GM12878 (cell line): Measurements from ENCODE around the gene SPPL3. TPM values are rescaled to one million over a fixed set of nuclear protein-coding genes. Genes with fewer than 3 reads are reported as not detected.
A peak's percentile ranks its signal among the peaks of the same experiment; 100 is the strongest.

Experiments
- ATAC-seq: fragments of 200-7000 bp; cut with Tn5 transposase; 3 replicates; pipeline ENCODE4 v1.9.1; 2020; ENCODE audit warnings: mild to moderate bottlenecking, moderate library complexity
- BruUV-seq: library from RNA; stranded (reverse); fragments of 400-500 nt; replicated peaks from 2 replicates; lab custom pipeline; 2021; lab: Mats Ljungman, UMichigan
- CTCF ChIA-PET: fragments of 300-600 bp; sonication (Branson Sonifier 250); formaldehyde crosslinking; extraction: SDS; loops from one replicate; lab custom pipeline; 2021; ENCODE audit warnings: inconsistent platforms; lab: Yijun Ruan, JAX
- POLR2A ChIA-PET: fragments of 350-600 bp; formaldehyde crosslinking; extraction: SDS; loops from one replicate; lab custom pipeline; 2021; ENCODE audit warnings: inconsistent platforms; lab: Charles Lee
- RAD21 ChIA-PET: fragments of 300-600 bp; sonication (Branson Sonifier 250); formaldehyde crosslinking; loops from one replicate; lab custom pipeline; 2023; ENCODE audit warnings: antibody characterized with exemption; ENCODE audit not compliant: unreplicated experiment; lab: Charles Lee
- SMC1A ChIA-PET: fragments of 300-600 bp; sonication (Branson Sonifier 250); formaldehyde crosslinking; loops from one replicate; lab custom pipeline; 2023; ENCODE audit not compliant: unreplicated experiment, uncharacterized antibody; lab: Charles Lee
- DNase-seq: peaks from one replicate; pipeline ENCODE4 v3.0.0-alpha.2; 2011; ENCODE audit warnings: low read depth, low spot score
- FAIRE-seq: peaks from 3 replicates; lab custom pipeline; 2011; peaks lifted over from hg19 to GRCh38; lab: Jason Lieb, UNC
- H2AFZ ChIP-seq: 2 replicates; pipeline ENCODE4 v1.6.0; 2011; ENCODE audit warnings: low read depth, low read length, control low read depth; ENCODE audit not compliant: control insufficient read depth
- H3K27ac ChIP-seq: 2 replicates; pipeline ENCODE4 v1.5.1; 2011; ENCODE audit warnings: control low read depth; ENCODE audit not compliant: control insufficient read depth, insufficient read depth
- H3K27me3 ChIP-seq, 2 experiments: replicated peaks in 1 of 2; 2 replicates each; pipeline versions ENCODE4 v1.6.0 to v1.6.1; 2011; ENCODE audit warnings: low read length in 1 of 2; ENCODE audit not compliant: control insufficient read depth in 2 of 2, insufficient read depth in 2 of 2
- H3K36me3 ChIP-seq, 2 experiments: 2 replicates each; pipeline ENCODE4 v1.5.1; 2011; ENCODE audit warnings: low read length in 1 of 2; ENCODE audit not compliant: control insufficient read depth in 2 of 2, insufficient read depth in 2 of 2
- H3K4me1 ChIP-seq: 2 replicates; pipeline ENCODE4 v1.6.1; 2011; ENCODE audit warnings: mild to moderate bottlenecking, low read length, moderate library complexity, mixed read lengths; ENCODE audit not compliant: control insufficient read depth, insufficient read depth
- H3K4me2 ChIP-seq: 2 replicates; pipeline ENCODE4 v1.6.0; 2011; ENCODE audit warnings: control low read depth; ENCODE audit not compliant: control insufficient read depth, insufficient read depth
- H3K4me3 ChIP-seq: fragments of 200-600 bp; sonication (generic); 2 replicates; pipeline ENCODE4 v1.5.1; 2016
- H3K79me2 ChIP-seq: 2 replicates; pipeline ENCODE4 v1.6.0; 2011; ENCODE audit warnings: low read length; ENCODE audit not compliant: control insufficient read depth, insufficient read depth
- H3K9ac ChIP-seq: 2 replicates; pipeline ENCODE4 v1.8.0; 2011; ENCODE audit warnings: low read length, control low read depth, mixed read lengths; ENCODE audit not compliant: control insufficient read depth, insufficient read depth
- H3K9me3 ChIP-seq: replicated peaks from 3 replicates; pipeline ENCODE4 v1.5.1; 2011; ENCODE audit warnings: mild to moderate bottlenecking, low read length; ENCODE audit not compliant: control insufficient read depth, insufficient read depth
- H4K20me1 ChIP-seq: 2 replicates; pipeline ENCODE4 v1.6.0; 2011; ENCODE audit not compliant: control insufficient read depth, insufficient read depth
- ATF7 ChIP-seq: fragments of 450-650 bp; IDR thresholded peaks from 2 replicates; pipeline ENCODE4 v1.6.1; 2016; ENCODE audit warnings: low read depth, mild to moderate bottlenecking
- GABPA ChIP-seq: IDR thresholded peaks from 2 replicates; pipeline ENCODE4 v1.6.1; 2014; ENCODE audit warnings: antibody characterized with exemption, low read depth, mild to moderate bottlenecking, inconsistent platforms
- MLLT1 ChIP-seq: fragments of 450-650 bp; IDR thresholded peaks from 2 replicates; pipeline ENCODE4 v1.6.1; 2016; ENCODE audit warnings: mild to moderate bottlenecking
- NBN ChIP-seq: fragments of 450-650 bp; IDR thresholded peaks from 2 replicates; pipeline ENCODE4 v1.6.1; 2016
- RAD51 ChIP-seq: fragments of 450-650 bp; IDR thresholded peaks from 2 replicates; pipeline ENCODE4 v1.6.1; 2016; ENCODE audit warnings: moderate library complexity, mild to moderate bottlenecking, inconsistent platforms
- RUNX3 ChIP-seq: IDR thresholded peaks from 2 replicates; pipeline ENCODE4 v1.6.1; 2012; ENCODE audit warnings: low read length, inconsistent platforms
- WGBS: methylation state at CpG from one replicate; pipeline ENCODE4 v1.1.6; 2016; ENCODE audit warnings: low lambda C conversion rate; ENCODE audit not compliant: insufficient replicate concordance, insufficient coverage; ENCODE audit errors: missing lambda C conversion rate; 5-methylcytosine and 5-hydroxymethylcytosine counted together
- in situ Hi-C: fragments of 300-500 bp; cut with MboI; formaldehyde crosslinking; loops from 9 replicates; pipeline ENCODE4 v1.14.3; 2018; ENCODE audit warnings: mixed read lengths
- intact Hi-C: fragments of 100-400 bp; cut with micrococcal nuclease; formaldehyde crosslinking; loops from one replicate; pipeline ENCODE4 v1.14.2; 2022; ENCODE audit not compliant: unreplicated experiment
- polyA plus RNA-seq, 11 experiments: library from polyadenylated mRNA; depleted of rRNA in 4 of 11; unstranded in 6 of 11; stranded (reverse) in 5 of 11; fragments of >200 nt; fragmentation: Nextera tagmentation in 4 of 11; fragmentation: Illumina TruSeq in 1 of 11; extraction: Ambion mirVana in 4 of 11; extraction: Trizol in 1 of 11; gene quantifications; 1 replicate in 1 of 11; 2 replicates in 10 of 11; pipeline versions ENCODE4 v1.2.1 to v1.2.3, GENCODE V29; 2011 to 2016; ENCODE audit warnings: inconsistent platforms in 2 of 11, missing spikeins in 2 of 11, low read depth in 1 of 11
- total RNA-seq, 4 experiments: library from RNA; depleted of rRNA in 3 of 4; stranded (reverse); fragments of >200 nt in 3 of 4; fragmentation: Illumina TruSeq in 1 of 4; extraction: Trizol in 1 of 4; gene quantifications; 2 replicates each; pipeline versions ENCODE4 v1.2.1 to v1.2.3, GENCODE V29; 2013 to 2021

SPPL3 gene
- total and polyA plus RNA-seq, 10 of the 15 experiments (the other 5 are each of a cell fraction or from before 2014, with no cell fraction given): 4.3 to 45.5 (median 11.7) TPM

DNA sequence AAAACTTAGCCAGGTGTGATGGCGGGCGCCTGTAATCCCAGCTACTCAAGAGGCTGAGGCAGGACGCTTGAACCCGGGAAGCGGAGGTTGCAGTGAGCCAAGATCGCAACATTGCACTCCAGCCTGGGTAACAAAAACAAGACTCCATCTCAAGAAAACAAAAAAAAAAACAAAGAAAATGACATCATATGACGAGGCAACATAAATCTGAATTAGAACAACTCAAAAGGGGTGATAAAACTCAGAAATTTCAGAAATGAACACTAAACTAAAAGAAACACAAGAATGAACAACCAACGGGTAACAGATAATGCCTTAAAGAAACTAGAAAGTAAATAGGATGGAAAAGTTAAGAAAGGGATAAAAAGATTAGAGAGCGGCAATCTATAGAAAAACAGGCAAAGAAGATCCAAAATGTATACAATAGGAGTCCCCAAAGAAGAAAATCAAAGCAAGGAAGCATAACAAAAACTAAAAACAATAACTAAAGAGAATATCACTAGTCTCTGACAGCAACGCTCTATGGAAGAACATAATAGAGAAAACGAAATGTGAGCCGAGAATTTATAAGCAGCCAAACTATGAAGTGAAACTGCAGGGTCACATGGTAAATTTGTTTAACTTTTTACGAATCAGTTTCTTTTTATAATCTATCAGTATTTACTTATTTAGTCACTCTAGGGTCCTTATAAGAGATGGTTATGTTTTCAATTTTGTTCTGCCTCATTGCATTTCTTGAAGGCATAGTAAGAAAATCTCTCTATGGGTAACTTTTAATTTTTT is 45.7 kb downstream of the SPPL3 start:
- FAIRE-seq (no peak), ATAC-seq (peak; percentile 40; the same call in 2 of the 3 replicates), DNase-seq (no peak)
- H3K27ac ChIP-seq: no peak overlapping the region
- peaks cover 51% of the 10 kb centered on the region for H3K79me2 ChIP-seq
- no peak overlapping the region for H3K9ac ChIP-seq
- no peaks in the 10 kb centered on the region for H3K27me3 ChIP-seq
- no TSS peak for BruUV-seq
- H3K36me3 ChIP-seq: no peaks in the 10 kb centered on the region; a peak in 1 of 4 replicates
- ChIA-PET RAD21 (interaction anchor here (0.7 to 2.2 kb wide), 5 partner anchors 10 to 113 kb away, joined by 3 to 8 read pairs (median 4); no protein-coding TSS in a partner anchor), SMC1A (interaction anchor here (1.0 to 2.1 kb wide), 8 partner anchors 10 to 113 kb away, joined by 3 to 28 read pairs (median 7); no protein-coding TSS in a partner anchor), CTCF (interaction anchor here (0.7 to 2.2 kb wide), 9 partner anchors 9 to 114 kb away, joined by 3 to 35 read pairs (median 7); no protein-coding TSS in a partner anchor), POLR2A (no interaction called here)
- in situ Hi-C loops: no loop called here
- H3K9me3 ChIP-seq: peaks cover 3% of the 10 kb centered on the region; the same call in 2 of the 3 replicates
- H4K20me1 ChIP-seq: no peaks in the 10 kb centered on the region
- H3K4me1 ChIP-seq: peaks cover 29% of the 10 kb centered on the region
- H2AFZ ChIP-seq: no peak overlapping the region
- H3K4me3 ChIP-seq: 0 out of 2 replicates have a peak overlapping the region, but pooled peaks have one; percentile 25
- intact Hi-C loops: no loop called here
- peak; percentile 60; the same call in 1 of the 2 replicates for TF ChIP-seq ATF7
- peak; percentile 67; the same call in 1 of the 2 replicates for TF ChIP-seq MLLT1
- no peak for TF ChIP-seq RUNX3
- TF ChIP-seq NBN: 0 out of 2 replicates have a peak, but pooled peaks have one; percentile 47
- no peak for TF ChIP-seq GABPA
- peak; percentile 54; the same call in 1 of the 2 replicates for TF ChIP-seq RAD51
- no peak overlapping the region; the same call in 1 of the 2 replicates for H3K4me2 ChIP-seq
- WGBS: 76% methylated on average over 13 of the region's 13 CpGs
